ENCODE measurements around the gene SLC28A3. TPM values are rescaled to one million over a fixed set of nuclear protein-coding genes. Genes with fewer than 3 reads are reported as not detected.

Gene SLC28A3
- total RNA-seq, 1 experiment from 2014 or later, result not detected

DNA sequence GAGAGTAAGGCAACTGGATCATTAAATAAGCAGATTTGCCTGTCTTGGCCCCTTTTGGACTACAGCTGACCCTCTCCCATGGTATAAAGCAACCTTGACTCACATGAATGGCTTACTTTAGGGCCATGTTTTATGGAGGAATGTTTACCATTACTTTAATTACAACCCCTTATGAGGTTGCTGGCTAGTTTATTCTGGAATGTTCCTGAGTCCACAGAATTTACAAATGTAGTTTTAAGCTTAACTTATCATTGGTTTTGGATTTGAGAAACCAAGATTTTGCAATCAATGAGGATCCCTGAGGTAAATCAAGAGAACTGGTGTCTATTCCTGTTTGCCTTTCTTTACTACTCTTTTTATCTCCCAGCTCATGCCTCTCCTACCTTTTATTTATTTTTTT, 15.7 kb downstream of the SLC28A3 start (continued):
- TF ChIP-seq, protein P1, sequence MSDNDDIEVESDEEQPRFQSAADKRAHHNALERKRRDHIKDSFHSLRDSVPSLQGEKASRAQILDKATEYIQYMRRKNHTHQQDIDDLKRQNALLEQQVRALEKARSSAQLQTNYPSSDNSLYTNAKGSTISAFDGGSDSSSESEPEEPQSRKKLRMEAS (CRISPR knock-in tag; IDR thresholded peaks at IDR 0.05), result no peak
- no peak for TF ChIP-seq NFE2L1 (CRISPR knock-in tag; IDR thresholded peaks at IDR 0.05)
- TF ChIP-seq, protein P2, sequence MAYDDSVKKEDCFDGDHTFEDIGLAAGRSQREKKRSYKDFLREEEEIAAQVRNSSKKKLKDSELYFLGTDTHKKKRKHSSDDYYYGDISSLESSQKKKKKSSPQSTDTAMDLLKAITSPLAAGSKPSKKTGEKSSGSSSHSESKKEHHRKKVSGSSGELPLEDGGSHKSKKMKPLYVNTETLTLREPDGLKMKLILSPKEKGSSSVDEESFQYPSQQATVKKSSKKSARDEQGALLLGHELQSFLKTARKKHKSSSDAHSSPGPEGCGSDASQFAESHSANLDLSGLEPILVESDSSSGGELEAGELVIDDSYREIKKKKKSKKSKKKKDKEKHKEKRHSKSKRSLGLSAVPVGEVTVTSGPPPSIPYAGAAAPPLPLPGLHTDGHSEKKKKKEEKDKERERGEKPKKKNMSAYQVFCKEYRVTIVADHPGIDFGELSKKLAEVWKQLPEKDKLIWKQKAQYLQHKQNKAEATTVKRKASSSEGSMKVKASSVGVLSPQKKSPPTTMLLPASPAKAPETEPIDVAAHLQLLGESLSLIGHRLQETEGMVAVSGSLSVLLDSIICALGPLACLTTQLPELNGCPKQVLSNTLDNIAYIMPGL (CRISPR knock-in tag; IDR thresholded peaks at IDR 0.05), result no peak
- TF ChIP-seq GTF2I (CRISPR knock-in tag; conservative IDR thresholded peaks at IDR 0.05), result no peak
- TF ChIP-seq, protein P3, sequence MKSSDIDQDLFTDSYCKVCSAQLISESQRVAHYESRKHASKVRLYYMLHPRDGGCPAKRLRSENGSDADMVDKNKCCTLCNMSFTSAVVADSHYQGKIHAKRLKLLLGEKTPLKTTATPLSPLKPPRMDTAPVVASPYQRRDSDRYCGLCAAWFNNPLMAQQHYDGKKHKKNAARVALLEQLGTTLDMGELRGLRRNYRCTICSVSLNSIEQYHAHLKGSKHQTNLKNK (CRISPR knock-in tag; IDR thresholded peaks at IDR 0.05), result no peak
- TF ChIP-seq, protein P4, sequence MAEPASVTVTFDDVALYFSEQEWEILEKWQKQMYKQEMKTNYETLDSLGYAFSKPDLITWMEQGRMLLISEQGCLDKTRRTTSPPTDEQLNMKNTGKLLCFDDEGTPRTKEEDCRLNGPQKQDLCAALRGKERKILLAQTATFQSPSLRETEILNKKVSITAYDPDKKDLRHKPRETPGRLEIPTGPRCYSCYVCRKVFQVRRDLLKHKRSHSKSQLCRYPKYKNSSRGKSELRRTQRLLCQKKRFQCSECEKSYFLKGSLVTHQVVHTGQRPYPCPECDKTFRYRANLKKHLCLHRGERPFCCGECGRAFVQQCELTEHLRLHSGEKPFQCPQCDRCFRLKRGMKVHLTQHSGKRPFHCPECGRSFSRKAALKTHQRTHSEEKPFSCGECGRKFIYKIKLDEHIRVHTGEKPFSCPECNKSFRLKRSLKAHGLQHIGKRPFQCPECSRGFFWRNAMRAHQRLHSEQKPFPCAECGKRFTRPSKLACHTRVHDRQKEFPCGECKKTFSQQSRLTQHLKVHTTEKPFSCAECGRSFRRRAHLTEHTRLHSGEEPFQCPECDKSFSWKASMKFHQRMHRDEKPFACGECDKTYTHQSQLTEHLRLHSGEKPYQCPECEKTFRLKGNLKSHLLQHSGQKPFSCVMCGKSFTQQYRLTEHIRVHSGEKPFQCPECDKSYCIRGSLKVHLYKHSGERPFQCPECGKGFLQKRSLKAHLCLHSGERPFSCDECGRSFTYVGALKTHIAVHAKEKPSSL (CRISPR knock-in tag; conservative IDR thresholded peaks at IDR 0.05), result no peak
- no peak for TF ChIP-seq RELA (CRISPR knock-in tag; IDR thresholded peaks at IDR 0.05; ENCODE audit: borderline replicate concordance)
- TF ChIP-seq TCF7 (CRISPR knock-in tag; IDR thresholded peaks at IDR 0.05; ENCODE audit: low read depth), result no peak

DNA sequence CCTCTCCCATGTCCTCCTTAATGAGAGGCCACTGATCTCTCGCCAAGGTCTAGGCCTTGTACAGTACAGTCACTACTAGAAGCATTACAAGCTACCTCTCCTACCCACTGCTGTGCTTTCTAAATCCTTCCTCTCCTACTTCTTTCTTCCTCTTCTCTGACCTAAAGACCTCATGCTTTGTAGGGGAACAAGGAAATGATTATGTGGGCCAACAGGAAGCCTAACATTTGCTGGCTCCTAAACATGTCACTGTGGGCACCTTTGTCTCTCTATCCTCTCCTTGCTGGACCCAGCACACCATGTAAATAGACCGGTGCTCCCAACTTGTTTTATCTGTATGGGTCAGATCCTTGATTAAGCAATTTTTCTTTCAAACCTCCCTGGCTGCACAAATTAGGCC, 16.7 kb downstream of the SLC28A3 start:
- Mint-ChIP-seq H3K27ac (no peak overlapping the region), H3K4me3 (no peak overlapping the region), H3K9me3 (peaks cover 7% of the 10 kb centered on the region), H3K27me3 (ENCODE audit: low read depth) (no peaks in the 10 kb centered on the region), H3K36me3 (peaks cover 7% of the 10 kb centered on the region; the same call in 1 of the 2 replicates), H3K4me1 (peaks cover 4% of the 10 kb centered on the region)
- CTCF ChIA-PET, result no interaction called here
- ATAC-seq, result no peak
- POLR2A ChIA-PET, result no interaction called here
- TF ChIP-seq HMGA2 (CRISPR knock-in tag; IDR thresholded peaks at IDR 0.05) (no peak), ZNF121 (CRISPR knock-in tag; IDR thresholded peaks at IDR 0.05) (no peak), SMAD3 (CRISPR knock-in tag; IDR thresholded peaks at IDR 0.05; ENCODE audit: borderline replicate concordance) (no peak), PRRX2 (CRISPR knock-in tag; IDR thresholded peaks at IDR 0.05) (no peak), ZNF263 (CRISPR knock-in tag; IDR thresholded peaks at IDR 0.05; ENCODE audit: low read depth) (no peak)
- TF ChIP-seq, protein P4 (CRISPR knock-in tag; conservative IDR thresholded peaks at IDR 0.05), result no peak
- DNase-seq (ENCODE audit: low spot score), result no peak

DNA sequence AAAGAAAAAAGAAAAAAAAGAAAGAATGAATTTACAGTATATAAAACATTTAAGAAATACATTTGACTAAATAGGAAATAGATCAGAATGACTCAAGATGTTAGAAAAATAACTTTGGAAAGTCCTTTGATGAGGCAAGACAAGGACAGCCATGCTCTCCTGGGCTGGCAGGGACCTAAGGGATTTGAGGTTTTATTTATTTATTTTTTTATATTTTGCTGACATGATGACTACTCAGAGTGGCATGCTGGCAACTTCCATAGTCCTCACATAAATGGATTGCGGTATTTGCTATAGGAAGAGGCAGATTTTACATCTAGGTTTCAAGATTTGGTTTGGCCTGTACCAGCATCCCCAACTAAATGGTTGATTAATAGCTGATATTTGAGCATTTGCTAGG, 17.7 kb downstream of the SLC28A3 start:
- no peak for DNase-seq (ENCODE audit: low spot score)
- no peak for ATAC-seq
- TF ChIP-seq SMAD3 (CRISPR knock-in tag; IDR thresholded peaks at IDR 0.05; ENCODE audit: borderline replicate concordance), result no peak
- TF ChIP-seq, protein P5, sequence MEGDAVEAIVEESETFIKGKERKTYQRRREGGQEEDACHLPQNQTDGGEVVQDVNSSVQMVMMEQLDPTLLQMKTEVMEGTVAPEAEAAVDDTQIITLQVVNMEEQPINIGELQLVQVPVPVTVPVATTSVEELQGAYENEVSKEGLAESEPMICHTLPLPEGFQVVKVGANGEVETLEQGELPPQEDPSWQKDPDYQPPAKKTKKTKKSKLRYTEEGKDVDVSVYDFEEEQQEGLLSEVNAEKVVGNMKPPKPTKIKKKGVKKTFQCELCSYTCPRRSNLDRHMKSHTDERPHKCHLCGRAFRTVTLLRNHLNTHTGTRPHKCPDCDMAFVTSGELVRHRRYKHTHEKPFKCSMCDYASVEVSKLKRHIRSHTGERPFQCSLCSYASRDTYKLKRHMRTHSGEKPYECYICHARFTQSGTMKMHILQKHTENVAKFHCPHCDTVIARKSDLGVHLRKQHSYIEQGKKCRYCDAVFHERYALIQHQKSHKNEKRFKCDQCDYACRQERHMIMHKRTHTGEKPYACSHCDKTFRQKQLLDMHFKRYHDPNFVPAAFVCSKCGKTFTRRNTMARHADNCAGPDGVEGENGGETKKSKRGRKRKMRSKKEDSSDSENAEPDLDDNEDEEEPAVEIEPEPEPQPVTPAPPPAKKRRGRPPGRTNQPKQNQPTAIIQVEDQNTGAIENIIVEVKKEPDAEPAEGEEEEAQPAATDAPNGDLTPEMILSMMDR (IDR thresholded peaks at IDR 0.05), result no peak
- no peak for TF ChIP-seq GTF2I (CRISPR knock-in tag; conservative IDR thresholded peaks at IDR 0.05)
- TF ChIP-seq NFATC4 (CRISPR knock-in tag; IDR thresholded peaks at IDR 0.05), result no peak
- TF ChIP-seq ZNF396 (CRISPR knock-in tag; IDR thresholded peaks at IDR 0.05; ENCODE audit: borderline replicate concordance), result no peak
- TF ChIP-seq, protein P6, sequence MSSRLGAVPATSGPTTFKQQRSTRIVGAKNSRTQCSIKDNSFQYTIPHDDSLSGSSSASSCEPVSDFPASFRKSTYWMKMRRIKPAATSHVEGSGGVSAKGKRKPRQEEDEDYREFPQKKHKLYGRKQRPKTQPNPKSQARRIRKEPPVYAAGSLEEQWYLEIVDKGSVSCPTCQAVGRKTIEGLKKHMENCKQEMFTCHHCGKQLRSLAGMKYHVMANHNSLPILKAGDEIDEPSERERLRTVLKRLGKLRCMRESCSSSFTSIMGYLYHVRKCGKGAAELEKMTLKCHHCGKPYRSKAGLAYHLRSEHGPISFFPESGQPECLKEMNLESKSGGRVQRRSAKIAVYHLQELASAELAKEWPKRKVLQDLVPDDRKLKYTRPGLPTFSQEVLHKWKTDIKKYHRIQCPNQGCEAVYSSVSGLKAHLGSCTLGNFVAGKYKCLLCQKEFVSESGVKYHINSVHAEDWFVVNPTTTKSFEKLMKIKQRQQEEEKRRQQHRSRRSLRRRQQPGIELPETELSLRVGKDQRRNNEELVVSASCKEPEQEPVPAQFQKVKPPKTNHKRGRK (CRISPR knock-in tag; IDR thresholded peaks at IDR 0.05; ENCODE audit: borderline replicate concordance), result no peak
- no peak for TF ChIP-seq HMGA2 (CRISPR knock-in tag; IDR thresholded peaks at IDR 0.05)
- TF ChIP-seq ZBTB21 (CRISPR knock-in tag; IDR thresholded peaks at IDR 0.05; ENCODE audit: borderline replicate concordance), result no peak
- Mint-ChIP-seq H3K4me1 (peaks cover 4% of the 10 kb centered on the region), H3K36me3 (peaks cover under 1% of the 10 kb centered on the region; the same call in 1 of the 2 replicates), H3K27me3 (ENCODE audit: low read depth) (no peaks in the 10 kb centered on the region), H3K4me3 (no peak overlapping the region), H3K9me3 (peaks cover 1% of the 10 kb centered on the region), H3K27ac (no peak overlapping the region)
- POLR2A ChIA-PET, result no interaction called here
- CTCF ChIA-PET, result no interaction called here

Data from WTC11 (cell line).